ENCODE data around the gene PHRF1. TPM values are rescaled to one million over a fixed set of nuclear protein-coding genes. Genes with fewer than 3 reads are reported as not detected.

Gene PHRF1
- total and polyA plus RNA-seq, 2 donors (not counting 3 experiments of a cell fraction or from before 2014, with no cell fraction given): 14.2 to 39.4 TPM

- H3K9ac ChIP-seq (replicated peaks; ENCODE audit: extremely low read depth, insufficient read depth, low read length): no peak overlapping the region
- H2AFZ ChIP-seq (ENCODE audit: low read depth, low read length): no peak overlapping the region
- H3K4me1 ChIP-seq (ENCODE audit: control insufficient read depth, extremely low read depth, insufficient read depth, low read length): peaks cover 4% of the 10 kb centered on the region
- no peak overlapping the region for H3K4me2 ChIP-seq (ENCODE audit: insufficient read depth, low read length)
- no peaks in the 10 kb centered on the region for H4K20me1 ChIP-seq (replicated peaks; ENCODE audit: control insufficient read depth, extremely low read depth, insufficient read depth, low read length)
- dilution Hi-C loops (cut with MboI; ENCODE audit: extremely low pct_ligation_motif_present, low sequenced_read_pairs): no loop called here
- FAIRE-seq (no peak), DNase-seq (ENCODE audit: low read depth, low spot score) (no peak)
- ChIA-PET CTCF (interaction anchor here (2.2 kb wide), 1 partner anchor 9 kb away, joined by 5 read pairs; no protein-coding TSS in a partner anchor), POLR2A (no interaction called here)
- no peak for TF ChIP-seq MYC (IDR thresholded peaks at IDR 0.05; ENCODE audit: low read depth, low read length)
- TF ChIP-seq POLR2A (IDR thresholded peaks at IDR 0.05; ENCODE audit: low read depth, low read length): no peak
- no peak for TF ChIP-seq FOS (IDR thresholded peaks at IDR 0.05; ENCODE audit: borderline replicate concordance, insufficient read depth, low read length)
- TF ChIP-seq EZH2 (IDR thresholded peaks at IDR 0.05; ENCODE audit: borderline replicate concordance, low read depth, low read length, severe bottlenecking): no peak
- no peak for TF ChIP-seq MAX (IDR thresholded peaks at IDR 0.05; ENCODE audit: insufficient read depth, insufficient read length)
- no peak for TF ChIP-seq GATA2 (IDR thresholded peaks at IDR 0.05; ENCODE audit: insufficient read depth, insufficient read length, low read depth, low read length)
- TF ChIP-seq JUN (IDR thresholded peaks at IDR 0.05; ENCODE audit: borderline replicate concordance, insufficient read depth, insufficient read length, low read depth): no peak
- no peak for TF ChIP-seq POLR2AphosphoS5 (IDR thresholded peaks at IDR 0.05; ENCODE audit: insufficient read depth, low read depth, low read length)
- no peak for TF ChIP-seq CTCF (IDR thresholded peaks at IDR 0.05; ENCODE audit: extremely low read depth in 1 of 2, insufficient read depth in 1 of 2, low read depth in 1 of 2, low read length in 2 of 2)
- intact Hi-C loops (cut with micrococcal nuclease): no loop called here
- H3K27me3 ChIP-seq (ENCODE audit: control insufficient read depth in 2 of 2, insufficient read depth in 2 of 2, low read length in 2 of 2): no peaks in the 10 kb centered on the region
- no peaks in the 10 kb centered on the region for H3K9me1 ChIP-seq (replicated peaks; ENCODE audit: control insufficient read depth, extremely low read depth, insufficient read depth, low read length)
- H3K36me3 ChIP-seq (ENCODE audit: control insufficient read depth in 2 of 2, extremely low read depth in 1 of 2, insufficient read depth in 2 of 2, low read length in 2 of 2): peaks cover under 1 to 16% of the 10 kb centered on the region in 2 experiments
- BruUV-seq (replicated peaks): no TSS peak
- no peak overlapping the region for H3K4me3 ChIP-seq (replicated peaks in 1 of 3; ENCODE audit: insufficient read depth in 1 of 3, low read depth in 1 of 3, low read length in 3 of 3)
- no peaks in the 10 kb centered on the region for H3K79me2 ChIP-seq (ENCODE audit: control insufficient read depth, insufficient read depth, low read length)
- H3K27ac ChIP-seq (ENCODE audit: insufficient read depth, low read depth, low read length): no peak overlapping the region
- no peaks in the 10 kb centered on the region for H3K9me3 ChIP-seq (replicated peaks; ENCODE audit: control insufficient read depth, insufficient read depth, low read length)
Measured at GRCh38 chr11:528166-528814, 48.0 kb upstream of the PHRF1 start.
